ENCODE measurements around the gene TSPAN16. TPM values are rescaled to one million over a fixed set of nuclear protein-coding genes. Genes with fewer than 3 reads are reported as not detected.

The TSPAN16 gene
- total RNA-seq, 2 donors from 2014 or later = not detected

DNA sequence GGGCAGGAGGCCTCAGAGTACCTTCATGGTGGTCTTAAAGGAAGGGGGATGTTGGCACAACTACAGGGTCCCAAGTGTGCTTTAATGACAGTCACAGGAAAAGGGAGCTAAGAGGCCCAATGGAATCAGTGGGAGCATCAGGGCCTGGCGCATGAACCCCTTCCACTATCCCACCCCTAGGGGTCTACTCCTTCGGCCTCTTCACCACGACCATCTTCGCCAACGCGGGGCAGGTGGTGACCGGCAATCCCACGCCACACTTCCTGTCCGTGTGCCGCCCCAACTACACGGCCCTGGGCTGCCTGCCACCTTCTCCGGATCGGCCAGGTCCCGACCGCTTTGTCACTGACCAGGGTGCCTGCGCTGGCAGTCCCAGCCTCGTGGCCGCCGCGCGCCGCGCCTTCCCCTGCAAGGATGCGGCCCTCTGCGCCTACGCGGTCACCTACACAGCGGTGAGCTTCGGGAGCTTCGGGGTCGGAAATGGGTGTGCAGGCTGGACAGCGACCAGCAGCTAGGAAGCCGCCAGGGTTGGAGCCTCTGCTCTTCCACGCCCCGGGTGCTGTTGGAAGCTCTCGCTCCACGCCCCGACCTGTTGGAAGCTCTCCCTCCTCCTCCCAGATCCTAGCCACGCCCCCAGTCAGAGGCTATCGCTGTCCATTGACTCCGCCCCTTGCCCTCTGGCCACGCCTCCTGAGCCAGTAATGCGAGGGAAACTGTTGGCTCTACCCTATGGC, 65.2 kb downstream of the TSPAN16 start:
- DNase-seq (ENCODE audit: low spot score) = no peak
- TF ChIP-seq, protein P1, sequence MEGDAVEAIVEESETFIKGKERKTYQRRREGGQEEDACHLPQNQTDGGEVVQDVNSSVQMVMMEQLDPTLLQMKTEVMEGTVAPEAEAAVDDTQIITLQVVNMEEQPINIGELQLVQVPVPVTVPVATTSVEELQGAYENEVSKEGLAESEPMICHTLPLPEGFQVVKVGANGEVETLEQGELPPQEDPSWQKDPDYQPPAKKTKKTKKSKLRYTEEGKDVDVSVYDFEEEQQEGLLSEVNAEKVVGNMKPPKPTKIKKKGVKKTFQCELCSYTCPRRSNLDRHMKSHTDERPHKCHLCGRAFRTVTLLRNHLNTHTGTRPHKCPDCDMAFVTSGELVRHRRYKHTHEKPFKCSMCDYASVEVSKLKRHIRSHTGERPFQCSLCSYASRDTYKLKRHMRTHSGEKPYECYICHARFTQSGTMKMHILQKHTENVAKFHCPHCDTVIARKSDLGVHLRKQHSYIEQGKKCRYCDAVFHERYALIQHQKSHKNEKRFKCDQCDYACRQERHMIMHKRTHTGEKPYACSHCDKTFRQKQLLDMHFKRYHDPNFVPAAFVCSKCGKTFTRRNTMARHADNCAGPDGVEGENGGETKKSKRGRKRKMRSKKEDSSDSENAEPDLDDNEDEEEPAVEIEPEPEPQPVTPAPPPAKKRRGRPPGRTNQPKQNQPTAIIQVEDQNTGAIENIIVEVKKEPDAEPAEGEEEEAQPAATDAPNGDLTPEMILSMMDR (IDR thresholded peaks at IDR 0.05) = no peak
- ATAC-seq (ENCODE audit: insufficient number of reproducible peaks, low FRiP score, low read depth) = no peak
- Histone ChIP-seq H3K4me3 (no peak overlapping the region), H3K27me3 (replicated peaks; ENCODE audit: insufficient read depth) (no peaks in the 10 kb centered on the region), H3K27ac (no peak overlapping the region), H3K4me1 (ENCODE audit: control insufficient read depth in 1 of 2, low read depth in 2 of 2) (peaks cover 0 to 4% of the 10 kb centered on the region in 2 donors), H3K36me3 (peaks cover 28% of the 10 kb centered on the region), H3K9me3 (no peaks in the 10 kb centered on the region)

DNA sequence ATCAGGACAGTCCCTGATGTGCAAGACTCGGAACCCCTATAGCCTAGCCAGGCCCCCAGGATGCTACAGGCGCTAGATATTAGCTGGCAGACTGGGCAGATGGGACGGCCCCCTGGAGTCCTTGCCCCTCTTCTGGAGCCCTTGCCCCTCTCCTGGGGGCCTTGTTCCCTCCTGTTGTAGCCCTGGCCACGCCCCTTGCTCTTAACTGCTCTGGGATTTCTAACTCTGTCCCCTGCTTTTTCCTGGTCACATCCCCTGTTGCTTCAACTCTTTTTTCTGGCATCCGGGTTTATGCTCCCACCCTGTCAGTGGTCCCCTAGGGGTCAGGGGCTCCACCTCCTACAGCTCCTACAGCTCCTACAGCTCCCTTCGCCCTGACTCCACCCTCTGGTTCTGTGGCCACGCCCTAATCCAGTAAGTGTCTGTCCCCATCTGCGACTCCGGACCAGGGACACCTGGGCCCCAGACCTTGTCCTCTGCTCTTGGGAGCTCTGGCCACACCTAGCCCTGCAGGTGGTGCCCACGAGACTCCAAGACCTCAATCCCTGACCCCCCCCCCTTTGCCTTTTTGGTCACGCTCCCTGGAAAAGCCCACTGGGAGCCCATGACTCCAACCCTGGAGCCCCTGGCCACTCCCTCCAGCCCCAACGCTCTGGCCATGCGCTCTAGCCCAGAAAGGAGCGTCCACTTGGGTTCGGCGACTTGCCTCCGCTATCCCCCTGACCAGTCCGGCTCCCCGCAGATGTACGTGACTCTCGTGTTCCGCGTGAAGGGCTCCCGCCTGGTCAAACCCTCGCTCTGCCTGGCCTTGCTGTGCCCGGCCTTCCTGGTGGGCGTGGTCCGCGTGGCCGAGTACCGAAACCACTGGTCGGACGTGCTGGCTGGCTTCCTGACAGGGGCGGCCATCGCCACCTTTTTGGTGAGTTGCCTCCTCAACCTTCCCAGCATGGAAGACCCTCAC, 66.1 kb downstream of the TSPAN16 start:
- no peaks in the 10 kb centered on the region for H3K4me1 ChIP-seq (ENCODE audit: control insufficient read depth in 1 of 2, low read depth in 2 of 2)
- DNase-seq (ENCODE audit: low spot score) (no peak), ATAC-seq (ENCODE audit: insufficient number of reproducible peaks, low FRiP score, low read depth) (no peak)
- no peak overlapping the region for H3K4me3 ChIP-seq
- no peak overlapping the region for H3K27ac ChIP-seq
- peaks cover 28% of the 10 kb centered on the region for H3K36me3 ChIP-seq
- no peaks in the 10 kb centered on the region for H3K27me3 ChIP-seq (replicated peaks; ENCODE audit: insufficient read depth)
- no peaks in the 10 kb centered on the region for H3K9me3 ChIP-seq
- TF ChIP-seq, protein P1 (IDR thresholded peaks at IDR 0.05) = no peak

DNA sequence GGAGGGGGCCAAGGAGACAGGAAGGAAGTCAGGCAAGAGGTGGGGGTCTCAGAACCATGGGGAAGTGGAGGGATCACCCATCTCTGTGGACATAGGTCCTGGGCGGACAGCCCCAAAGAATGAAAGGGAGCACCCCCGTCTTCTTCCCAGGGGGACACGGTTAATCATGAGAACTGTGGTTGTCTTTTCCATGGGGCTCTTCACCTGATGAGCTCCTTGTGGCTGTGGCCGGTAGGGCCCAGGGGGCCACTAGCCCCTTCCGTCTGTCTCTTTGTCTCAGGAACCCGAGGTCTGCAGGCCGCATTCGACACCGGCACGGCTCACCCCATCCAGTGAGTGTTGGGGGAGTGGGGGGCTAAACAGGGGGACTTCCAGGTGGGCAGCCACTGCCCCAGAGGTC, 67.9 kb downstream of the TSPAN16 start:
- TF ChIP-seq, protein P1 (IDR thresholded peaks at IDR 0.05) = no peak
- H3K36me3 ChIP-seq = peaks cover 28% of the 10 kb centered on the region
- H3K9me3 ChIP-seq = no peaks in the 10 kb centered on the region
- H3K27ac ChIP-seq = no peak overlapping the region
- no peaks in the 10 kb centered on the region for H3K4me1 ChIP-seq (ENCODE audit: control insufficient read depth in 1 of 2, low read depth in 2 of 2)
- H3K27me3 ChIP-seq (replicated peaks; ENCODE audit: insufficient read depth) = no peaks in the 10 kb centered on the region
- no peak for DNase-seq (ENCODE audit: low spot score)
- no peak overlapping the region for H3K4me3 ChIP-seq
- ATAC-seq (ENCODE audit: insufficient number of reproducible peaks, low FRiP score, low read depth) = no peak

DNA sequence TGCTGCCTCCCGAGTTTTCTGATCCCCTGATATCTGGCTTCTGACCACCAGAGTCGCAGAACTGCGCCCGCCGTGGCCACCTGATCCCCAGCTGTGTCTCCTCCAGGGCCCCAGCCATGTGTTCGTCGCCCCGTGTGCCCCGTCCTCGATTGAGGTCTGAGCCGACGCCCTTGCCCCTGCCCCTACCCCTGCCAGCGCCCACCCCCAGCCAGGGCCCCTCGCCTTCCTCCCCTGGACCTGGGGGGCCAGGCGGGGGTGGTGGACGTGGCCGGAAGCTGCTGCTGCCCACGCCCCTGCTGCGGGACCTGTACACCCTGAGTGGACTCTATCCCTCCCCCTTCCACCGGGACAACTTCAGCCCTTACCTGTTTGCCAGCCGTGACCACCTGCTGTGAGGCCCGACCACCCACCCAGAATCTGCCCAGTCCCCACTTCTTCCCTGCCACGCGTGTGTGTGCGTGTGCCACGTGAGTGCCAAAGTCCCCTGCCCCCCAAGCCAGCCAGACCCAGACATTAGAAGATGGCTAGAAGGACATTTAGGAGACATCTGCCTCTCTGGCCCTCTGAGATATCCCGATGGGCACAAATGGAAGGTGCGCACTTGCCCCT, 68.4 kb downstream of the TSPAN16 start:
- TF ChIP-seq, protein P1 (IDR thresholded peaks at IDR 0.05) = no peak
- Histone ChIP-seq H3K36me3 (peaks cover 26% of the 10 kb centered on the region), H3K27ac (no peak overlapping the region), H3K9me3 (no peaks in the 10 kb centered on the region), H3K4me3 (no peak overlapping the region), H3K27me3 (replicated peaks; ENCODE audit: insufficient read depth) (no peaks in the 10 kb centered on the region), H3K4me1 (ENCODE audit: control insufficient read depth in 1 of 2, low read depth in 2 of 2) (no peaks in the 10 kb centered on the region)
- ATAC-seq (ENCODE audit: insufficient number of reproducible peaks, low FRiP score, low read depth) (no peak), DNase-seq (ENCODE audit: low spot score) (no peak)

DNA sequence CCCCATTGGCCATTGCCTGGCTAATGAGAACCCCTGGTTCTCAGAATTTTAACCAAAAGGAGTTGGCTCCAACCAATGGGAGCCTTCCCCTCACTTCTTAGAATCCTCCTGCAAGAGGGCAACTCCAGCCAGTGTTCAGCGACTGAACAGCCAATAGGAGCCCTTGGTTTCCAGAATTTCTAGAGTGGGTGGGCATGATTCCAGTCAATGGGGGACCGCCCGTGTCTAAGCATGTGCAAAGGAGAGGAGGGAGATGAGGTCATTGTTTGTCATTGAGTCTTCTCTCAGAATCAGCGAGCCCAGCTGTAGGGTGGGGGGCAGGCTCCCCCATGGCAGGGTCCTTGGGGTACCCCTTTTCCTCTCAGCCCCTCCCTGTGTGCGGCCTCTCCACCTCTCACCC, 69.0 kb downstream of the TSPAN16 start:
- no peaks in the 10 kb centered on the region for H3K4me1 ChIP-seq (ENCODE audit: control insufficient read depth in 1 of 2, low read depth in 2 of 2)
- no peak overlapping the region for H3K27ac ChIP-seq
- DNase-seq (ENCODE audit: low spot score) (no peak), ATAC-seq (ENCODE audit: insufficient number of reproducible peaks, low FRiP score, low read depth) (no peak)
- H3K9me3 ChIP-seq = no peaks in the 10 kb centered on the region
- H3K36me3 ChIP-seq = peaks cover 21% of the 10 kb centered on the region
- no peak overlapping the region for H3K4me3 ChIP-seq
- no peaks in the 10 kb centered on the region for H3K27me3 ChIP-seq (replicated peaks; ENCODE audit: insufficient read depth)
- TF ChIP-seq, protein P1 (IDR thresholded peaks at IDR 0.05) = no peak

Data from thoracic aorta (tissue), 2 donors.